Measurements from ENCODE around the gene ARFIP1. TPM values are rescaled to one million over a fixed set of nuclear protein-coding genes. Genes with fewer than 3 reads are reported as not detected.

Gene ARFIP1
- total RNA-seq, 1 donor from 2014 or later: 26.2 TPM

DNA sequence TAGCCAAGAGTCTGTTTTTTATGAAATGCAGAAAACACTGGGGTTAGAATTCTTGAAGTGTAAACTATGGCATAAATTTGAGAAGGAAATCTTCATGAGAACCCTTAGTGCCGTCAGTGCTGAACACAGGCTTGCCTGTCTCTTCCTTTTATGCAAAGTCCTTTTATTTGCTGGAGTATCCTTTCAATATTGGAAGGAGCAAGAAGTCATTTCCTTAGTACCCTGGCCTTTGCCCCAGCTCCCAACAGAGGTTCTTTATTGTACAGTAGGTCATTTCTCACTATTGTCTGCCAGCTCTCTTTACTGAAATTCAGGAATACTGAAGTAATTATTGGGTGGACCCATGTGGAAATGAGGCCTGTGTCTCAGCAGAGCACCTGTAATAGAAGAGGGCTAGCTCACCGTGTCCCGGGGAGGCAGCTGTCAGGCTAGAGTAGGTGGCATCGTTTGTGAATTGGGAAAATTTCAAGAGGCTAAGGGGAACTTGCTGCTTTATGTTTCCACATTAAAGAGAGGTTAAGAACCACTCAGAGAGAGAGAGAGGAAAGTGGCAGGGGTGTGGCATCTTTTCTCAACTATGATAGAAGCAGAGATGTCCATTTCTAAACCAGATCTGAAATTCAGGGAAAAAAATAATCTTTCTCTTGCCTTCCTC lies 165.0 kb downstream of the ARFIP1 start:
- H3K27ac Mint-ChIP-seq: no peak overlapping the region
- no peak for DNase-seq (ENCODE audit: low spot score in 2 of 2, unreplicated experiment in 2 of 2)
- H3K4me3 Mint-ChIP-seq: no peak overlapping the region
- peaks cover 21% of the 10 kb centered on the region for H3K4me1 Mint-ChIP-seq
- H3K9me3 Mint-ChIP-seq: no peaks in the 10 kb centered on the region
- peaks cover 21% of the 10 kb centered on the region for H3K27me3 Mint-ChIP-seq (ENCODE audit: low read depth)
- H3K36me3 Mint-ChIP-seq: no peaks in the 10 kb centered on the region
- TF ChIP-seq, protein P1, sequence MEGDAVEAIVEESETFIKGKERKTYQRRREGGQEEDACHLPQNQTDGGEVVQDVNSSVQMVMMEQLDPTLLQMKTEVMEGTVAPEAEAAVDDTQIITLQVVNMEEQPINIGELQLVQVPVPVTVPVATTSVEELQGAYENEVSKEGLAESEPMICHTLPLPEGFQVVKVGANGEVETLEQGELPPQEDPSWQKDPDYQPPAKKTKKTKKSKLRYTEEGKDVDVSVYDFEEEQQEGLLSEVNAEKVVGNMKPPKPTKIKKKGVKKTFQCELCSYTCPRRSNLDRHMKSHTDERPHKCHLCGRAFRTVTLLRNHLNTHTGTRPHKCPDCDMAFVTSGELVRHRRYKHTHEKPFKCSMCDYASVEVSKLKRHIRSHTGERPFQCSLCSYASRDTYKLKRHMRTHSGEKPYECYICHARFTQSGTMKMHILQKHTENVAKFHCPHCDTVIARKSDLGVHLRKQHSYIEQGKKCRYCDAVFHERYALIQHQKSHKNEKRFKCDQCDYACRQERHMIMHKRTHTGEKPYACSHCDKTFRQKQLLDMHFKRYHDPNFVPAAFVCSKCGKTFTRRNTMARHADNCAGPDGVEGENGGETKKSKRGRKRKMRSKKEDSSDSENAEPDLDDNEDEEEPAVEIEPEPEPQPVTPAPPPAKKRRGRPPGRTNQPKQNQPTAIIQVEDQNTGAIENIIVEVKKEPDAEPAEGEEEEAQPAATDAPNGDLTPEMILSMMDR (IDR thresholded peaks at IDR 0.05; ENCODE audit: unreplicated experiment): no peak

DNA sequence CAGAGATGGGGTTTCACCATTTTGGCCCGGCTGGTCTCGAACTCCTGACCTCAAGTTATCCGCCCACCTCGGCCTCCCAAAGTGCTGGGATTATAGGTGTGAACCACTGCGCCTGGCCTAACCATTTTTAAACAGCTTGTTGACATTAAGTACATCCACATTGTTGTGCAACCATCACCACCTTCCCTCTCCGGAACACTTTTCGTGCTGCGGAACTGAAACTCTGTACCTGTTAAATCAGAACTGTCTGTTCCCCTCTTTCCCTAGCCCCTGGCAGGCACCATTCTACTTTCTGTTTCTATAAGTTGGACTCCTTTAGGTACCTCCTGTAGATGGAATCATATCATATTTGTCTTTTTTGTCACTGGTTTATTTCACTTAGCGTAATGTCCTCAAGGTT lies 165.9 kb downstream of the ARFIP1 start:
- peaks cover 22% of the 10 kb centered on the region for H3K4me1 Mint-ChIP-seq
- no peaks in the 10 kb centered on the region for H3K36me3 Mint-ChIP-seq
- no peak for DNase-seq (ENCODE audit: low spot score in 2 of 2, unreplicated experiment in 2 of 2)
- TF ChIP-seq, protein P1 (IDR thresholded peaks at IDR 0.05; ENCODE audit: unreplicated experiment): no peak
- peaks cover 19% of the 10 kb centered on the region for H3K27me3 Mint-ChIP-seq (ENCODE audit: low read depth)
- H3K27ac Mint-ChIP-seq: no peak overlapping the region
- H3K9me3 Mint-ChIP-seq: no peaks in the 10 kb centered on the region
- no peak overlapping the region for H3K4me3 Mint-ChIP-seq

DNA sequence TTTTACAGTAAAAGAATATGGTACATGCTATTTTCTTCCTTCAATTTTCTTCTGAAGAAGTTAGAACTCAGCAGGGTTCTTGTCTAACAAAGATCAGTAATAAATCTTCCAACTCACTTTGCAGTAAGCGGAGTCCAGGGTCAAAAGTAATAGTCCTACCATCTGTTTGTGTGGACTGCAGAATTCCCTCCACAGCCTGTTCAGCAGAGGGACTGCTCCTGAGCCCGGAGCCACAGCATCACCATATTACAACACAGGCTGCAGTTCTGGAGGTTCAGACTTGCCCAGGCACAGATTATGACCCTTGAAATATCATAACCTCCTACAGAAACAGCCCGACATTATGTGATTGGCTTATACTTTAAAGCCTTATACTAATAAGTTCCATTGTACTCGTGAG lies 166.7 kb downstream of the ARFIP1 start:
- Mint-ChIP-seq H3K9me3 (no peaks in the 10 kb centered on the region), H3K4me3 (no peak overlapping the region), H3K27me3 (ENCODE audit: low read depth) (peaks cover 18% of the 10 kb centered on the region), H3K4me1 (peaks cover 29% of the 10 kb centered on the region), H3K36me3 (no peaks in the 10 kb centered on the region), H3K27ac (no peak overlapping the region)
- TF ChIP-seq, protein P1 (IDR thresholded peaks at IDR 0.05; ENCODE audit: unreplicated experiment): no peak
- no peak for DNase-seq (ENCODE audit: low spot score in 2 of 2, unreplicated experiment in 2 of 2)

- peaks cover 13% of the 10 kb centered on the region for H3K27me3 Mint-ChIP-seq (ENCODE audit: low read depth)
- no peak overlapping the region for H3K27ac Mint-ChIP-seq
- no peak overlapping the region for H3K4me3 Mint-ChIP-seq
- DNase-seq (ENCODE audit: low spot score in 2 of 2, unreplicated experiment in 2 of 2): no peak
- TF ChIP-seq, protein P1 (IDR thresholded peaks at IDR 0.05; ENCODE audit: unreplicated experiment): no peak
- no peaks in the 10 kb centered on the region for H3K36me3 Mint-ChIP-seq
- no peaks in the 10 kb centered on the region for H3K9me3 Mint-ChIP-seq
- H3K4me1 Mint-ChIP-seq: peaks cover 34% of the 10 kb centered on the region
Observed at GRCh38 chr4:152947311-152947710, 167.6 kb downstream of the ARFIP1 start.

- peaks cover 13% of the 10 kb centered on the region for H3K27me3 Mint-ChIP-seq (ENCODE audit: low read depth)
- no peaks in the 10 kb centered on the region for H3K9me3 Mint-ChIP-seq
- H3K4me3 Mint-ChIP-seq: no peak overlapping the region
- TF ChIP-seq, protein P1 (IDR thresholded peaks at IDR 0.05; ENCODE audit: unreplicated experiment): no peak
- H3K27ac Mint-ChIP-seq: no peak overlapping the region
- peaks cover 22% of the 10 kb centered on the region for H3K4me1 Mint-ChIP-seq
- DNase-seq (ENCODE audit: low spot score in 2 of 2, unreplicated experiment in 2 of 2): no peak
- peaks cover 9% of the 10 kb centered on the region for H3K36me3 Mint-ChIP-seq
Observed at GRCh38 chr4:152949930-152950329, 170.2 kb downstream of the ARFIP1 start.

Data from mesothelial cell of epicardium (in vitro differentiated cells).